Spleen (tissue), 11 donors: ENCODE results near the gene FAHD1. TPM values are rescaled to one million over a fixed set of nuclear protein-coding genes. Genes with fewer than 3 reads are reported as not detected.

ENCODE experiments used
- DNase-seq: peaks from one replicate; pipeline ENCODE4 v3.0.0-alpha.2; 2020
- H3K27ac ChIP-seq, 8 donors: fragments of 200-600 bp; sonication (generic) in 7 of 8; 1 replicate in 4 of 8; 2 replicates in 4 of 8; pipeline versions ENCODE4 v1.5.0 to v1.8.0; 2016 to 2021; ENCODE audit warnings: inconsistent platforms in 4 of 8, mild to moderate bottlenecking in 4 of 8, moderate library complexity in 1 of 8
- H3K27me3 ChIP-seq, 7 donors: fragments of 200-600 bp; sonication (generic) in 6 of 7; replicated peaks in 1 of 7; 1 replicate in 4 of 7; 2 replicates in 3 of 7; pipeline versions ENCODE4 v1.5.0 to v1.8.0; 2016 to 2021; ENCODE audit warnings: inconsistent platforms in 3 of 7, mild to moderate bottlenecking in 1 of 7
- H3K36me3 ChIP-seq, 6 donors: fragments of 200-600 bp; sonication (generic) in 5 of 6; 1 replicate in 4 of 6; 2 replicates in 2 of 6; pipeline versions ENCODE4 v1.5.0 to v1.8.0; 2016 to 2021; ENCODE audit warnings: inconsistent platforms in 2 of 6
- H3K4me1 ChIP-seq, 6 donors: fragments of 200-600 bp; sonication (generic) in 5 of 6; 1 replicate in 3 of 6; 2 replicates in 3 of 6; pipeline versions ENCODE4 v1.5.0 to v1.8.0; 2016 to 2021; ENCODE audit warnings: inconsistent platforms in 3 of 6
- H3K4me3 ChIP-seq, 8 donors: fragments of 200-600 bp; sonication (generic) in 7 of 8; 1 replicate in 4 of 8; 2 replicates in 4 of 8; pipeline versions ENCODE4 v1.5.0 to v1.8.0; 2016 to 2021; ENCODE audit warnings: inconsistent platforms in 4 of 8, mild to moderate bottlenecking in 4 of 8, moderate library complexity in 2 of 8
- H3K9me3 ChIP-seq, 8 donors: fragments of 200-600 bp; sonication (generic) in 7 of 8; 1 replicate in 4 of 8; 2 replicates in 4 of 8; pipeline versions ENCODE4 v1.5.0 to v1.8.0; 2016 to 2021; ENCODE audit warnings: inconsistent platforms in 4 of 8
- CTCF ChIP-seq, 11 experiments: fragments of 200-600 bp in 7 of 11; fragments of 450-650 bp in 4 of 11; sonication (generic) in 4 of 11; IDR thresholded peaks in 8 of 11; conservative IDR thresholded peaks in 3 of 11; 1 replicate in 7 of 11; 2 replicates in 4 of 11; pipeline versions ENCODE4 v1.4.0 to v1.8.0; 2016 to 2021; ENCODE audit warnings: antibody characterized with exemption in 11 of 11, inconsistent platforms in 4 of 11, mild to moderate bottlenecking in 1 of 11
- POLR2A ChIP-seq, 3 donors: fragments of 450-650 bp; IDR thresholded peaks; one replicate each; pipeline ENCODE4 v1.5.1; 2017; ENCODE audit warnings: antibody characterized with exemption in 3 of 3, mild to moderate bottlenecking in 1 of 3
- POLR2AphosphoS5 ChIP-seq, 3 donors: sonication (generic); formaldehyde crosslinking; IDR thresholded peaks; one replicate each; pipeline ENCODE4 v1.5.1; 2017; ENCODE audit warnings: antibody characterized with exemption in 3 of 3
- WGBS, 5 donors: extraction: QIAGEN DNeasy Blood & Tissue Kit in 3 of 5; methylation state at CpG; one replicate each; pipeline versions ENCODE4 v1.1.5 to v1.1.7; 2013 to 2018; 5-methylcytosine and 5-hydroxymethylcytosine counted together
- intact Hi-C: fragments of 100-400 bp; cut with DNase I; formaldehyde crosslinking; loops from one replicate; pipeline ENCODE4 v1.15.0; 2023; ENCODE audit warnings: low total_unique reads
- polyA plus RNA-seq, 3 donors: library from polyadenylated mRNA; stranded (reverse); fragments of 200-250 nt; gene quantifications; one replicate each; pipeline ENCODE4 v1.2.1, GENCODE V29; 2013
- total RNA-seq, 7 donors: library from RNA; depleted of rRNA in 3 of 7; stranded (reverse); fragments of >200 nt in 3 of 7; fragmentation: NEBNext Ultra II Directional in 4 of 7; extraction: Animal tissue kit (Norgen Biotek cat#: 25700) in 4 of 7; gene quantifications; one replicate each; pipeline versions ENCODE4 v1.1.0 to v1.2.1, GENCODE V29; 2016 to 2021
- donor health status: healthy with polysubstance abuse.
- donor health status: DM: no; HTN: no; CAD: no; lungs with moderate emphysema.
- donor health status: DM: no; HTN: no; CAD: no.
- donor health status: Bipolar disorder and iron deficiency.
- donor health status: healthy.
- donor health status: DM: no; HTN: no; CAD: no.
- donor health status: DM: yes; HTN: yes; CAD: no.

The FAHD1 gene
- total and polyA plus RNA-seq, 10 donors, result 9.5 to 34.9 (median 16.6) TPM

DNA sequence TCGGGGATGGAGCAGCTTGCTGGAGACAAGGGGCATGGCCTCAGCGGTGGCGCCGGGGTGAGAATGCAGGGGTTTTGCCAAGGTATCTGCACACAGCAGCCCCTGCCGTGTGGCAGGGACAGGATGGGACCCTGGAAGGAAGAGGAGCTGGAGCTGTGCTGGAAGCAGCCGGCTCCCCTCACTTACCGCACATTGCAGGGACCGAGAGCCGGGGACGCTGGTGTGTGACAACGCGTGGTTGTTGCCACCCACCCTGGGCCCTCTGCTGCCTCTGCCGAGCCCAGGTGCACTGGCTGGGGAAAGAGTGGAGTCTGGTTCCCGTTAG, 41.2 kb upstream of the FAHD1 start:
- intact Hi-C loops, result no loop called here
- Histone ChIP-seq H3K4me3 (no peak overlapping the region), H3K9me3 (no peaks in the 10 kb centered on the region), H3K4me1 (peaks cover 14 to 54% (median 38%) of the 10 kb centered on the region in 6 donors), H3K27ac (no peak overlapping the region), H3K36me3 (peaks cover 0 to 66% (median 43%) of the 10 kb centered on the region in 6 donors), H3K27me3 (no peaks in the 10 kb centered on the region)
- WGBS, 5 donors, result 89 to 96% (median 91%) methylated on average over 5 to 14 of the region's 14 CpGs
- TF ChIP-seq POLR2A (IDR thresholded peaks at IDR 0.05) (no peak), CTCF (IDR thresholded peaks at IDR 0.05 in 8 of 11, conservative IDR thresholded peaks at IDR 0.05 in 3 of 11) (no peak)
- DNase-seq, result peak; percentile 67

GRCh38 chr16:1786242-1787055, 40.6 kb upstream of the FAHD1 start:
- Histone ChIP-seq H3K9me3 (no peaks in the 10 kb centered on the region), H3K27ac (no peak overlapping the region), H3K27me3 (no peaks in the 10 kb centered on the region), H3K36me3 (peaks cover 0 to 68% (median 47%) of the 10 kb centered on the region in 6 donors), H3K4me1 (peaks cover 8 to 48% (median 31%) of the 10 kb centered on the region in 6 donors), H3K4me3 (no peak overlapping the region)
- peak; percentile 78 for DNase-seq
- intact Hi-C loops, result no loop called here
- 88 to 93% (median 92%) methylated on average over 31 to 51 of the region's 51 CpGs for WGBS, 5 donors
- no peak for TF ChIP-seq POLR2AphosphoS5 (IDR thresholded peaks at IDR 0.05)
- no peak for TF ChIP-seq POLR2A (IDR thresholded peaks at IDR 0.05)
- TF ChIP-seq CTCF (IDR thresholded peaks at IDR 0.05 in 8 of 11, conservative IDR thresholded peaks at IDR 0.05 in 3 of 11), result no peak

DNA sequence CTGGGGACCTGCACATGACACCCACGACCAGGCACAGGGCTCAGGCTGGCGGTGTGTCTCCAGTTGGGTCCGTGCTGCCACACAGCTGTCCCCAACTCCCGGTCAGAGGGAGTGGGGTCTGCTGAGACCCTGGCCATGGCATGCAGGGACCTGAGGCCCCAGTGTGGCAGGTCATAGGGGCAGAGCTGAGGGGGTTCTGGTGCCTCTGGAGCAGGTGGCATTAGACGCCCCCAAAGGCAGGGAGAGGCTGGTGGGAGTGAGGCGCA, 40.0 kb upstream of the FAHD1 start:
- Histone ChIP-seq H3K9me3 (no peaks in the 10 kb centered on the region), H3K4me3 (no peak overlapping the region), H3K4me1 (peaks cover 7 to 43% (median 26%) of the 10 kb centered on the region in 6 donors), H3K36me3 (peaks cover 0 to 74% (median 52%) of the 10 kb centered on the region in 6 donors), H3K27ac (no peak overlapping the region), H3K27me3 (no peaks in the 10 kb centered on the region)
- DNase-seq, result no peak
- WGBS, 5 donors, result 84 to 96% (median 90%) methylated on average over 3 to 6 of the region's 6 CpGs
- no peak for TF ChIP-seq CTCF (IDR thresholded peaks at IDR 0.05 in 8 of 11, conservative IDR thresholded peaks at IDR 0.05 in 3 of 11)
- no peak for TF ChIP-seq POLR2A (IDR thresholded peaks at IDR 0.05)
- no peak for TF ChIP-seq POLR2AphosphoS5 (IDR thresholded peaks at IDR 0.05)
- intact Hi-C loops, result no loop called here

DNA sequence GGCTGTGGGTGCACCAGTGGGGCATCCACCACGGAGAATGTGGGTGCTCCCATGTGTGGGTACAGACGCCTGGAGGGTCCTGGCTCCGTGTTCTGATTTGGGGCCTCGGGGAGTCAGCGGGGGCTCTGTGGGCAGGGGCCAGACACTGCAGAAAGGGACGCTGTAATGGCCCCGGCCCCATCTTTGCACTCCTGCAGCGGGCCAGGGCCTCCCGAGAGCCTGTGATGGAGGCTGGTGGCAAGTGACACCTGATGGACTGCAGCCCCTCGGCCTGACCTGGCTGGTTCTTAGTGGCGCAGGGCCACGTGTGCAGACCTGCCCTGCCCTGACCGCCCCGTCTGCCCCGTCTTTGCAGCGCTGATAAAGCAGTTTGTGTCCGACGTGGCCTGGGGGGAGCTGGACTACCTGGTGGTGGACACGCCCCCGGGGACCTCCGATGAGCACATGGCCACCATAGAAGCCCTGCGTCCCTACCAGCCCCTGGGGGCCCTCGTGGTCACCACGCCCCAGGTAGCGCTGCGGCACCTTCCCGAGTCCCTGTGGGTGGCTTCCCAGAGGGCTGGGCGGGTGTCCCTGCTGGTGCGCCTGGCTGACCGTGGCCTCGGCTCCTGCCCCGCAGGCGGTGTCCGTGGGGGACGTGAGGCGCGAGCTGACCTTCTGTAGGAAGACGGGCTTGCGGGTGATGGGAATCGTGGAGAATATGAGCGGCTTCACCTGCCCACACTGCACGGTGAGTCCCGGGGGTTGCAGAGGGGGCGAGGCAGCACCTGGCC, 39.5 kb upstream of the FAHD1 start:
- WGBS, 5 donors, result 90 to 97% (median 94%) methylated on average over 11 to 44 of the region's 44 CpGs
- Histone ChIP-seq H3K27ac (no peak overlapping the region), H3K36me3 (peaks cover 0 to 79% (median 55%) of the 10 kb centered on the region in 6 donors)

More for the DNA sequence above, 39.5 kb upstream of the FAHD1 start:
- no peak for TF ChIP-seq POLR2AphosphoS5 (IDR thresholded peaks at IDR 0.05)
- no peaks in the 10 kb centered on the region for H3K27me3 ChIP-seq
- DNase-seq, result peak; percentile 70
- no peaks in the 10 kb centered on the region for H3K9me3 ChIP-seq
- intact Hi-C loops, result no loop called here
- H3K4me1 ChIP-seq, result peaks cover 7 to 42% (median 26%) of the 10 kb centered on the region in 6 donors
- no peak overlapping the region for H3K4me3 ChIP-seq
